Astrocyte (in vitro differentiated cells and primary cell): Measurements from ENCODE around the gene KASH5. TPM values are rescaled to one million over a fixed set of nuclear protein-coding genes. Genes with fewer than 3 reads are reported as not detected.
A peak's percentile ranks its signal among the peaks of the same experiment; 100 is the strongest.

ENCODE experiments used
- DNase-seq: peaks from one replicate; pipeline ENCODE4 v3.0.0-alpha.2; 2010; ENCODE audit warnings: low read depth
- FAIRE-seq: peaks from 2 replicates; lab custom pipeline; 2011; peaks lifted over from hg19 to GRCh38; lab: Jason Lieb, UNC
- H2AFZ ChIP-seq: 2 replicates; pipeline ENCODE4 v1.6.0; 2012; ENCODE audit warnings: low read depth, low read length, inconsistent platforms
- H3K27ac ChIP-seq: 2 replicates; pipeline ENCODE4 v1.5.1; 2011; ENCODE audit warnings: low read depth, low read length, inconsistent platforms
- H3K27me3 ChIP-seq: 2 replicates; pipeline ENCODE4 v1.6.0; 2011; ENCODE audit warnings: low read length, inconsistent platforms; ENCODE audit not compliant: insufficient read depth
- H3K36me3 ChIP-seq: 2 replicates; pipeline ENCODE4 v1.5.1; 2011; ENCODE audit warnings: low read length, inconsistent platforms; ENCODE audit not compliant: insufficient read depth
- H3K4me1 ChIP-seq: 2 replicates; pipeline ENCODE4 v1.5.1; 2011; ENCODE audit warnings: low read length, inconsistent platforms; ENCODE audit not compliant: insufficient read depth
- H3K4me2 ChIP-seq: 2 replicates; pipeline ENCODE4 v1.6.0; 2012; ENCODE audit warnings: low read length, inconsistent platforms
- H3K4me3 ChIP-seq: 2 replicates; pipeline ENCODE4 v1.5.1; 2011; ENCODE audit warnings: low read depth, mild to moderate bottlenecking, low read length, inconsistent platforms; ENCODE audit not compliant: insufficient read depth
- H3K79me2 ChIP-seq: 2 replicates; pipeline ENCODE4 v1.6.0; 2012; ENCODE audit warnings: mild to moderate bottlenecking, low read length, inconsistent platforms; ENCODE audit not compliant: insufficient read depth
- H3K9ac ChIP-seq: 2 replicates; pipeline ENCODE4 v1.6.0; 2012; ENCODE audit warnings: mild to moderate bottlenecking, low read length, inconsistent platforms
- H3K9me3 ChIP-seq: 2 replicates; pipeline ENCODE4 v1.5.1; 2012; ENCODE audit warnings: low read depth, mild to moderate bottlenecking, low read length, inconsistent platforms; ENCODE audit not compliant: insufficient read depth
- H4K20me1 ChIP-seq: 2 replicates; pipeline ENCODE4 v1.6.0; 2012; ENCODE audit warnings: low read length, inconsistent platforms; ENCODE audit not compliant: insufficient read depth
- H3K27ac Mint-ChIP-seq: one replicate; pipeline ENCODE4 v1.8.0; 2021; ENCODE audit warnings: mild to moderate bottlenecking, mixed read lengths; ENCODE audit not compliant: unreplicated experiment
- H3K27me3 Mint-ChIP-seq: one replicate; pipeline ENCODE4 v1.8.0; 2021; ENCODE audit warnings: low read depth, mixed read lengths; ENCODE audit not compliant: unreplicated experiment
- H3K36me3 Mint-ChIP-seq: one replicate; pipeline ENCODE4 v1.8.0; 2021; ENCODE audit warnings: low read depth, mixed read lengths; ENCODE audit not compliant: unreplicated experiment
- H3K4me1 Mint-ChIP-seq: one replicate; pipeline ENCODE4 v1.8.0; 2021; ENCODE audit warnings: low read depth, mixed read lengths; ENCODE audit not compliant: unreplicated experiment
- H3K4me3 Mint-ChIP-seq: one replicate; pipeline ENCODE4 v1.8.0; 2021; ENCODE audit warnings: mild to moderate bottlenecking, moderate library complexity, mixed read lengths; ENCODE audit not compliant: unreplicated experiment
- H3K9me3 Mint-ChIP-seq: one replicate; pipeline ENCODE4 v1.8.0; 2021; ENCODE audit warnings: mild to moderate bottlenecking, mixed read lengths; ENCODE audit not compliant: unreplicated experiment
- CTCF ChIP-seq: IDR thresholded peaks from 2 replicates; pipeline ENCODE4 v1.5.1; 2011; ENCODE audit warnings: low read depth, mild to moderate bottlenecking, inconsistent platforms, low read length, moderate library complexity; ENCODE audit not compliant: insufficient read depth
- EZH2 ChIP-seq: IDR thresholded peaks from 2 replicates; pipeline ENCODE4 v1.6.1; 2012; ENCODE audit warnings: mild to moderate bottlenecking, low read length, inconsistent platforms; ENCODE audit not compliant: insufficient read depth
- total RNA-seq: library from RNA; stranded (reverse); gene quantifications from 2 replicates; pipeline ENCODE4 v1.2.1, GENCODE V29; 2021

KASH5 gene
- total RNA-seq, 1 donor from 2014 or later = not detected

- Histone ChIP-seq H3K27ac (no peak overlapping the region), H3K4me1 (peaks cover 21% of the 10 kb centered on the region), H2AFZ (no peak overlapping the region), H4K20me1 (peaks cover 24% of the 10 kb centered on the region), H3K9me3 (no peaks in the 10 kb centered on the region), H3K36me3 (peaks cover 8% of the 10 kb centered on the region), H3K4me2 (peak overlapping the region; percentile 93), H3K27me3 (no peaks in the 10 kb centered on the region), H3K79me2 (peaks cover 55% of the 10 kb centered on the region), H3K4me3 (no peak overlapping the region), H3K9ac (peak overlapping the region; percentile 98)
- H3K27me3 Mint-ChIP-seq = peaks cover under 1% of the 10 kb centered on the region
- H3K27ac Mint-ChIP-seq = peak overlapping the region; percentile 87
- TF ChIP-seq EZH2 = no peak
- FAIRE-seq (no peak), DNase-seq (no peak)
- H3K4me3 Mint-ChIP-seq = no peak overlapping the region
- H3K36me3 Mint-ChIP-seq = peaks cover 14% of the 10 kb centered on the region
- H3K4me1 Mint-ChIP-seq = peaks cover 14% of the 10 kb centered on the region
- H3K9me3 Mint-ChIP-seq = no peaks in the 10 kb centered on the region
These were observed 27.9 kb upstream of the KASH5 start for GRCh38 chr19:49359851-49360820.

GRCh38 chr19:49361438-49362047 lies 26.5 kb upstream of the KASH5 start:
- Mint-ChIP-seq H3K36me3 (peaks cover 12% of the 10 kb centered on the region), H3K4me3 (no peak overlapping the region), H3K27me3 (peaks cover 2% of the 10 kb centered on the region), H3K27ac (peak overlapping the region; percentile 90), H3K9me3 (no peaks in the 10 kb centered on the region), H3K4me1 (peaks cover 8% of the 10 kb centered on the region)
- Histone ChIP-seq H3K27me3 (no peaks in the 10 kb centered on the region), H3K79me2 (peaks cover 49% of the 10 kb centered on the region), H3K36me3 (peaks cover 8% of the 10 kb centered on the region), H2AFZ (peak overlapping the region; percentile 64), H3K4me1 (peaks cover 16% of the 10 kb centered on the region), H3K9me3 (no peaks in the 10 kb centered on the region), H3K9ac (peak overlapping the region; percentile 98), H3K27ac (peak overlapping the region; percentile 94), H3K4me2 (peak overlapping the region; percentile 93), H4K20me1 (peaks cover 10% of the 10 kb centered on the region), H3K4me3 (peak overlapping the region; percentile 94)
- DNase-seq (peak; percentile 65), FAIRE-seq (no peak)
- no peak for TF ChIP-seq CTCF
- TF ChIP-seq EZH2 = no peak
